NB4 (cell line): ENCODE results near the gene LHX8.

Experiments used
- DNase-seq: peaks from one replicate; pipeline ENCODE4 v3.0.0; 2010; ENCODE audit warnings: low read depth
- H3K4me3 ChIP-seq: one replicate; pipeline ENCODE4 v1.5.1; 2011; ENCODE audit warnings: mild to moderate bottlenecking, low read depth, low read length, moderate library complexity
- CTCF ChIP-seq: IDR thresholded peaks from one replicate; pipeline ENCODE4 v1.5.1; 2012; ENCODE audit warnings: low read depth, low read length
- MAX ChIP-seq: IDR thresholded peaks from 2 replicates; pipeline ENCODE4 v1.6.1; 2011; ENCODE audit warnings: low read depth, low read length
- MYC ChIP-seq: IDR thresholded peaks from 2 replicates; pipeline ENCODE4 v1.6.1; 2011; ENCODE audit warnings: low read depth, low read length
- POLR2A ChIP-seq: IDR thresholded peaks from 2 replicates; pipeline ENCODE4 v1.6.1; 2011; ENCODE audit warnings: mild to moderate bottlenecking; ENCODE audit not compliant: insufficient read length; ENCODE audit errors: extremely low read depth

Gene LHX8

GRCh38 chr1:75131565-75132241, 2.5 kb upstream of the LHX8 start:
- TF ChIP-seq MYC (no peak), MAX (no peak), POLR2A (no peak), CTCF (no peak)
- no peak for DNase-seq
- H3K4me3 ChIP-seq = no peak overlapping the region

- DNase-seq = no peak
- TF ChIP-seq POLR2A = no peak
- no peak for TF ChIP-seq CTCF
- TF ChIP-seq MAX = no peak
- no peak for TF ChIP-seq MYC
- H3K4me3 ChIP-seq = no peak overlapping the region
Observed at GRCh38 chr1:75132242-75132811, 1.9 kb upstream of the LHX8 start.

- no peak for DNase-seq
- no peak for TF ChIP-seq POLR2A
- no peak for TF ChIP-seq MAX
- TF ChIP-seq CTCF = no peak
- no peak for TF ChIP-seq MYC
- no peak overlapping the region for H3K4me3 ChIP-seq
Observed at GRCh38 chr1:75132812-75133619, 1.2 kb upstream of the LHX8 start.

GRCh38 chr1:75134647-75135572, 722 bp downstream of the LHX8 start:
- no peak for DNase-seq
- TF ChIP-seq CTCF (no peak), MAX (no peak), MYC (no peak), POLR2A (no peak)
- no peak overlapping the region for H3K4me3 ChIP-seq

GRCh38 chr1:75135573-75136194, 1.5 kb downstream of the LHX8 start:
- TF ChIP-seq MAX (no peak), CTCF (no peak), POLR2A (no peak), MYC (no peak)
- no peak for DNase-seq
- no peak overlapping the region for H3K4me3 ChIP-seq
